Amniotic epithelial cell (primary cell): Measurements from ENCODE around the gene PAX5.

Experiments
- DNase-seq: peaks from one replicate; pipeline ENCODE4 v3.0.0-alpha.2; 2010; ENCODE audit warnings: low read depth

PAX5 gene

GRCh38 chr9:36933676-36934215 is 100.3 kb downstream of the PAX5 start:
- DNase-seq = no peak

GRCh38 chr9:36932198-36932597 is 101.9 kb downstream of the PAX5 start:
- DNase-seq = no peak

GRCh38 chr9:36930941-36931340 is 103.1 kb downstream of the PAX5 start:
- DNase-seq = no peak

DNA sequence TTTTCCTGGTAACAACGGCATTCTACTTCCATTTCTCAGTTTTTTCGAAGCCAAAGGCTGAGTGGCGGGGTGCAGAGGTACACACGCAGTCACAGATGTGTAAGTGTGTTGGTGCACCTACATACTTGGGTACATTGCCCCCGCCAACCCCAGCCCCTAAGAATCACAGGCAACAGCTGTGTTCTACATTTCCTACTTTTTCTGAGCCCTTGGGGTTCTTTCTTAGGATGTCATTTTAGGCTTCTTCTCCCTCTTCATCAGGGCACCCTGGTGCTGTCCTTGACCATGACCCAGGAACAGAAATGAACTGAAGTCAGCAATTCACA is 104.8 kb downstream of the PAX5 start:
- DNase-seq = no peak

- peak; percentile 76 for DNase-seq
Observed at GRCh38 chr9:36928670-36929349, 105.3 kb downstream of the PAX5 start.

GRCh38 chr9:36928210-36928609 is 105.9 kb downstream of the PAX5 start:
- no peak for DNase-seq

- DNase-seq = no peak
Observed at GRCh38 chr9:36924757-36925432, 109.2 kb downstream of the PAX5 start.

DNA sequence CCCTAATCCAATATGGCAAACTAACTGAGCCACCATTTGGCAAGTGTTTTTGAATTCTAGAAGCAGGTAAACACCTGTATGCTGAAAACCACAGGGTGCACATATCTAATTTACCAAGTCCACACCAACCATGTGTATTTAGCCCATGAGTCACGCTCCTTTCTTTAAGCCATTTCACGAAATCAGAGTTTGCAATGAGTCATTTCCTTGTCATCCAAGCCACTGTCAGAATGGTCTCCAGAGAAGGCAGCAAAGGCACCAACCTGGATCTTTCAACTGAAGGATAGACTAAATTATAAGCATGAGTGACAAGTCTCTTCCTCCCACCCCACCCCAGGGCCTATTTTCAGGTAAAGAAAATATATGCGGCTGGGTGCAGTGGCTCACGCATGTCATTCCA is 110.0 kb downstream of the PAX5 start:
- DNase-seq = peak; percentile 74

DNA sequence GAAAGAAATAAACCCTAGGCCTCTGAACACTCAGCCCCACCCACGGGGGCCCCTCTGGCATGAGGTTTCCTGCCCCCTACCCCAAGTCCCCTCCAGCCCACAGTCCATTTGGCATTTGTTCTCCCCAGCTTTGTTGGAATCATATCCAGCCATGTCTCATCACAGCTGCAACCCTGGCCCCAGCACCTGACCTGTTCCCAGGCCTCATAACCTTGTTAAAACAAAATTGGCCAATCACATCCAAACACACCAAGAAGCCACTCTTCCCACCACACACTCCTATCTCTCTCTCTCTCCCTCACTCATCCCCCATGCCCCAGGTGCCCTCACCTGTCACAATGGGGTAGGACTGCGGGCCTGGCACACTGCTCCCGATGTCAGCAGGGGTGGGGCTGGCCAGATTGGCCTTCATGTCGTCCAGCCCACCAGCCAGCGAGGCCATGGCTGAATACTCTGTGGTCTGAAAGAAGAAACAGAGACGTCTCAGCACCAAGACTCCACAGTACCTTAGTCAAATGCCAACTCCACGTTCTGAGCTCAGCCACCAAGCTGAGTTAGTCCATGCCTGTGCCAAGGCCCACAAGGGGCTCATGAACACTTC is 110.9 kb downstream of the PAX5 start:
- no peak for DNase-seq

GRCh38 chr9:36922548-36922947 is 111.5 kb downstream of the PAX5 start:
- DNase-seq = peak; percentile 12

GRCh38 chr9:36914212-36914577 is 119.9 kb downstream of the PAX5 start:
- DNase-seq = no peak

DNA sequence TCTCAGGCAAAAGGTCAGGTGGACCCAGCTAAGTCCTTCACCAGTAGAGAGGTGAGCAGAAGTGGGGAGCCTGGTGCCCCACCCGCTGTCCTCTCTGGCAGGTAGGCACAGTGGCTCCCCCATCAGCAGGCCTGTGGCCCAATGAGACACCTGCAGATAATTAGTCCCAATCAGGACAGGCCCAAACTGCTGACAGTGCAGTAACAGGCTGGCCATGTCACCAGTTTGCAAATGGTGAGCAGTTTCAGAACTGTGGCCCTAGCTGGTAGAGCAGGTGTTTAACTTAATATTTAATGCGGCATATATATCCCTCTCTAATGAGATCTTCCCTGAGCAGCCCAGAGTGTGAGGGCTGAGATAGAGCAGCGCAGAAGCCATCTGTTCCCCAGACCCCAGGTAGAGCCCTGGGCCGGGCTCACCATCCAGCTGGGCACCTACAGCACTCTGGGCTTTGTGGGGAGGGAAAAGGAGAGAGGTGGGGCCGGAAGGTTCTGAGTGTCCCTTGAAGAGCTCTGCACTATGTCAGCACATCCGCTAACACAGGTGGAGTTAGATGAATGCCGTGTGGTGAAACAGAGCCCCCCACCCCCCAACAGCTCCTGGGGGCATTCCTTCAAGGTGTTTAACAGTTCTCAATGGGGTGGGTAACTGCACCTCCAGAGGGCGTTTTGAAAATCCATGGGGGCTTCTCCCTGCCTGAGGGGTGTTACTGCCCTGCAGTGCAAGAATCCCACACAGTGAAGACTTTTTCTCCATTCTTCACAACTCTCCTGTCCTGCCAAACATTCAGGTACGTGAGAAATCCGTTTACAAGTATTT is 120.5 kb downstream of the PAX5 start:
- DNase-seq = no peak

DNA sequence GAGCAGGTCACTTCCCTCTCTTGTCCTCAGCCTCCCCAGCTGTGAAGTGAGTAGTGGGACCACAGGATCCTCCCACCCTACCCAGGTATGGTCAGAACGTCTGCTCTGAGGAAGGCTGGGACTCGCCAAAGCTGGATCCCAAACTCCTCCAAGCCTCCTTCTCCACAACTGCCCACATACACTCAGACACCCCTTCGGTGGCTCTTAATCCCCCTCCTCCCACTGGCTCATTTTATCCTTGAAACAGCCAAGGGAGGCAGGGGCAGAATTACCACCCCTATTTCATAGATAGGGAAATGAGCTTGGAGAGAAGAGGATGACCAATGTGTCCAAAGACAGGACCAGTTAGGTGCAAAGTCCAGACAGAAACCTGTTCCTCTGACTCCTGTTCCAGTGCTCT is 121.4 kb downstream of the PAX5 start:
- no peak for DNase-seq

GRCh38 chr9:36911601-36912412 is 122.3 kb downstream of the PAX5 start:
- DNase-seq = no peak

GRCh38 chr9:36911037-36911436 is 123.0 kb downstream of the PAX5 start:
- DNase-seq = no peak

DNA sequence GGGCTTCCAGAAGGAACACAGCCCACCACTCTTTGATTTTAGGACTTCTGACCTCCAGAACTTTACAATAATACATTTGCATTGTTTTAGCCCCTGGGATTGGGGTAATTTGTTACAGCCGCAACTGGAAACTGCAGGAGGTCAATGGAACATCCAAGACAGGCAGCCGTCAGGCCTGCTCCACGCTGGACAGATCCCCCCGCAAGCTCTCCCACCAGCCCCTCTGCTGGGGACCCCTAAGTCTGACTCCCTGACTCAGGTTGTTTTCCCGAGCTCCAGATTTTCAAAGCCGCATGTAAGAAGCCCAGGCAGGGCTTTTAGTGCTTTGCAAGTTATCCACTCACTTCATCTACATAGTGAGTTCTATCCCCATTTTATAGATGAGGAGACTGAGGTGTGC is 127.6 kb downstream of the PAX5 start:
- DNase-seq = no peak

DNA sequence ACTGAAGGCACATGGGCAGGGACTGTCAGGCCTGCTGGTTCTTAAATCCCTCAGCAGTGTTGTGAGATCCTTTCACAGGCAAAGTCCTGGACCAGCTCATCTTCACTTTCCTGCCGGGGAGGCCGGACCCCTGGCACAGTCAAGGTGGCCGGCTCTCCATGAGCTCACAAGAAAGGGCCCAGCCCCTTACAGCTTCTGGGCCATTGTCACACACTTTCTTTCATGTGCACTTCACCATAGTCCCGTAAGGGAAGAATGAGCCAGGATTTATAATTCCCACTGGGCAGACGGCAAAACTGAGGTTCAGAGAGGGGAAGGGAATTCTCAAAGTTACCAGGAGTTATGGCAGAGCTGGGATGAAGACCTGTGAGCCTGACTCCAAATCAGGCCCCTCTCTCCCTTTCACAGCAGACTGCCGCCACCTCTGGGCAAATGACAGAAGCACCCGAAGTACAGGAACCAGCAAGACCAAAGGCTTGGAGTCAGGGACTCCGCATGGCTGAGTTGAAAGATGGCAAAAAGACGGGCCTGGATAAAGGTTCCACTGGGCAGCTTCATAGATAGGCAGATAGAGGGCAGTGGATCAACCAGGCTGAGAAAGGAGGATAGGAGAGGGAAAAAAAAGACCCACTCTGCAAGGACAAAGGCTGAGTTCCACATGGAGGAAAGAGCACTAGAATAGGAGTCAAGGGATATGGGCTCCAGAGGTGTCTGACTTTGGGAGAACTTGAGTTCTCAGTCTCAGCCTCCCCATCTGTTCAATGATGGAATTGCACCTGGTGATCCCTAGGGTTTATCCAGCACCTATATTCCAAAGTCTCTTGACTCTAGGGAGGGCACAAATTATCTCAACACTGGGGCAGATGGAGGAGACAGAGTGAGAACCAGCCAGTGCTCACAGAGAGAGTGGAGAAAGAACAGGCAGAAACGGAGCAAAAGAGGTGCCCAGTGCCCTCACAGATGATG is 128.7 kb downstream of the PAX5 start:
- no peak for DNase-seq

- peak; percentile 85 for DNase-seq
Observed at GRCh38 chr9:36903541-36904435, 130.3 kb downstream of the PAX5 start.

DNA sequence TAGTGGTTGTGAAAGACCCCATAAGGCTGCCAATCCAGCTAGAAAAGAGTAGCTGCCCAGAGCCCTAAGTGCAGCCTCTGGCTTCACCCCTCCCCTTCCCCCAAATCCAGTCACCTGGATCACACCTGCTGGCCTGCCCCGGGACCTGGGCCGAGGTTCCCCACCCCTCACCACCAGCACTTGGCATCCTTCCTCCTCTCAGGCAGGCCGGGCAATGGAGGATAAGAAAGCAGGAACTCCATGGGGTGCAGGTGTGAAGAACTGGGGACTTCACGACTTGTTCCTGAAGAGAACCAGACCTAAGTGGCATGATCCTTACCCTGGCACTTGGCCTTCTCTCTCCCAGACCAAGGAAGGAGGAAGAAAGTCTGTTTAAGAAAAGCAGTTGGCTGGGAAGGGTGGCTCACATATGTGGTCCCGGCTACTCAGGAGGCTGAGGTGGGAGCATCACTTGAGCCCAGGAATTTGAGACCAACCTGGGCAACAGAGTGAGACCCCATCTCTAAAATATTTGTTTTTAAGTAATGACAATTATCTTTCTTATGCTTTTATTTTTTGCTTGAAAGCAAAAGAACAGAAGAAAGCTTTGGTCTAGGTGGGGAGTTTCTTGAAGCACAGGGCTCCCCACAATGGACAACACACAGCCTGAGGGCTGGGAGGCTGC is 131.1 kb downstream of the PAX5 start:
- DNase-seq = no peak
